Measurements from ENCODE around the gene LMO2.
A peak's percentile ranks its signal among the peaks of the same experiment; 100 is the strongest.

LMO2 gene

DNA sequence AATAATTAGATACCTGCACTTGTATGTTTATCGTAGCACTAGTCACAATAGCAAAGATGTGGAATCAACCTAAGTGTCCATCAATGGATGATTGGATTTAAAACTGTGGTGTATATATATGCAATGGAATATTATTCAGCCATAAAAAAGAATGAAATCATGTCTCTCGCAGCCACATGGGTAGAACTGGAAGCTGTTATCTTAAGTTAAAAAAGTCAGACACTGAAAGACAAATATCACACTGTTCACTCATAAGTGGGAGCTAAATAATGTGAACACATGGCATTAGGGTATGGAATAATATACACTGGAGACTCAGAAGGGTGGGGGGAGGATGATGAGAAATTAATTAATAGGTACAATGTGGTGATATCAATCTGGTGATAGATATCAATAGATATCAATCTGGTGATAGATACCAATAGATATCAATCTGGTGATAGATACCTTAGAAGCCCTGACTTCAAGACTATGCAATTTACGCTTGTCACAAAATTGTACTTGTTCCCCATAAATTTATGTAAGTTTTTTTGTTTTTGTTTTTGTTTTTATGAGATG, 2.0 kb downstream of the LMO2 start:
- FAIRE-seq (no peak), DNase-seq (ENCODE audit: insufficient read length, low spot score) (no peak)

DNA sequence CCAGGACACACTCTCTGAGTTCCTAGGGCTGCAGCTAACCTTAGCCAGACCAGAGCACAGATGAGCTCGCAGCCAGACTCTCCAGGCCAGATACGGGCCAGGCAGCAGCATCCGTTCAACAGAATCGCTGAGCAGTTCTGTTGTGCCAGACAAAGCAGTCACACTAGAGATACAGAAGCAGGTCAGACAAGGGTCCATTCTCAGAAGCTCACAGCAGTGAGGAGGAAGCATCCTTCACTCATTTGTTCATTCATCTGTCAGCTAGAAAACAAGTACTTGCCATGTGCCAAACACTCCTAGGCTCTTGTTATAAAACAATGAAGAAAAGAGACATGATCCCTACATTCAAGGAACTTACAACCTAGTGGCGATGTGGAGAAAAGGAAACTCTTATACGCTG, 2.6 kb downstream of the LMO2 start:
- no peak for FAIRE-seq

DNA sequence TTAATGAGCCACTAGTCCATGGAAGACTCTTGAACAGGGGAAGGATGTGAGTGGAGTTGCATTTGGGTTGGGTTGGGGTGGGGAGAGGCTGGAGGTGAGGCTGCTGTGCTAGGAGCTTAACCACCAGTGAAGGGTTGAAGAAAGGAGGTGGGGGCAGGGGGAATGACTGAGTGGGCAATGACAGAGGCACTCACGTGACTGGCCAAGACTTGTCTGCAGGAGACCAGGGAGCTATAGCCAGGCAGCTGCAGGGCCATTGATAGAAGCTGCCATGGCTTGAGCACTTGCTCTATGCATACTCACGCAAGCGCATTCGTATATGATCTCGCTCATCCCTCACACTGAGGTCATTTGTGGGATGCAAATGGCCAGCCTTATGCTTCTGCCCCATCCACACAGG, 4.0 kb downstream of the LMO2 start:
- DNase-seq (ENCODE audit: insufficient read length, low spot score): no peak
- no peak for FAIRE-seq

More for the DNA sequence above, 2.6 kb downstream of the LMO2 start:
- no peak for DNase-seq (ENCODE audit: insufficient read length, low spot score)

DNA sequence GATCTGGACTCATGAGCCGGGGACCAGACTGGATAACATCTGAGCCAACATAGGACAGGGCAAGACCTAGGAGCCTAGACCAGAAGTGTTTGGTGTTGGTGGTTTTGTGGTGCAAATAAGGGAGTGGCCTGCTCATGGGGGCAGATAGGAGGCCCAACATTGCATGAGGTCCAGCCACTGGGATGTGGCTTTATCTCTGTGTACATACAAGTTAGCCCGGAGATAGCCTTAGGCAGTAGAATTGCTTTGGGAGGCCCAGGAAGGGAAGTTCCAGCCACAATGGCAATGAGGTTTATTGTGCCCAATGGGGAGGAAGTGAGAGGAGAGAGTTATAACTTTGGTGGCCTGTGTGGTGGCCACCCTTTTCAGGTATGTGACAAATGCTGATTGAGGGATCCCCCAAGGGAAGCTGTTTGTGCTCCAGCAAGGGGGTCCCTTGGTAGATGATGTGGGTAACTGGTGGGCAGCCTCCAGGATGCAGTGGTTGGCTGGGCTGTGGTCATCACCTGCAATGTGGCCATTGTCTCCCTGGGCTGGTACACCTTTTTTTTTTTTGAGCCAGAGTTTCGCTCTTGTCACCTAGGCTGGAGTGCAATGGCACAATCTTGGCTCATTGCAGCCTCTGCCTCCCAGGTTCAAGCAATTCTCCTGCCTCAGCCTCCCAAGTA, 6.4 kb downstream of the LMO2 start:
- DNase-seq (ENCODE audit: insufficient read length, low spot score): no peak
- FAIRE-seq: no peak

DNA sequence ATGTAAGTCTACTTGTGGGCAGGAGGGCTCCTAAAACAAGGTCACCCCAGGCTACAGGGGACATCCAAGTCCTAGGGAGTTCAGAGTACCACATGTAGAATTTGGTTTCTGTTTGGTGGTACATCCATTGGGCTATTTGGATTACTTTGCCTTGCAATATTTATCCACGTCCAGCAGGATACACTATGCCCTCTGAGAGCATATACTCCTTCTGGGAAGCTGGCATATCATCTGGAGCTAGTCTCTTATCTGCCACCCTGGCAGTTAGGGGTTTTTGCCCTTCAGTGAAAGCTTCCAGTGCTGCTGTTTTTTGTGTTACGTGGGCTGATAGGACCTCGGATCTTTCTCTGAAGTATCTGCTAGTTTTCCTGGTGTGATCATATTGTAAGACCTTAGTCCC, 7.3 kb downstream of the LMO2 start:
- no peak for DNase-seq (ENCODE audit: insufficient read length, low spot score)
- FAIRE-seq: no peak

DNA sequence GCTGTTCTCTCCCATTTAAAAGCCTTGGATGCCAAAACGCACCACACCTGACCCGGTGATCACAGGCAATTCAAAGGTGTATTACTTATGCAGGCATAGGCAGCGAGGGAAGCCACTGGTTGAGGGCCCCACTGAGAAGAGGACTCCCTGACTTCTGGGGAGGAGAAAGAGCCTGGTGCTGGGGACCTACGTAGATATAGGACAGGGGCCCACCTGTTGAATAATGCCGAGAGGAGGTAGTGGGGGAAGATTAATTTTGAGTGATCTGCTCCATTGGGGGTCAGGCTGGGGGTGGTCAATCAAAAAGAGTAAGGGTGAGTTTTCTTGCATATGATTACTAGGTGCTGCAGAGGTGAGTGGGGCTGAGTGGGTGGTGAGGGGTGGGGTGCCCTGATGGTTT, 7.8 kb downstream of the LMO2 start:
- FAIRE-seq (no peak), DNase-seq (ENCODE audit: insufficient read length, low spot score) (no peak)

DNA sequence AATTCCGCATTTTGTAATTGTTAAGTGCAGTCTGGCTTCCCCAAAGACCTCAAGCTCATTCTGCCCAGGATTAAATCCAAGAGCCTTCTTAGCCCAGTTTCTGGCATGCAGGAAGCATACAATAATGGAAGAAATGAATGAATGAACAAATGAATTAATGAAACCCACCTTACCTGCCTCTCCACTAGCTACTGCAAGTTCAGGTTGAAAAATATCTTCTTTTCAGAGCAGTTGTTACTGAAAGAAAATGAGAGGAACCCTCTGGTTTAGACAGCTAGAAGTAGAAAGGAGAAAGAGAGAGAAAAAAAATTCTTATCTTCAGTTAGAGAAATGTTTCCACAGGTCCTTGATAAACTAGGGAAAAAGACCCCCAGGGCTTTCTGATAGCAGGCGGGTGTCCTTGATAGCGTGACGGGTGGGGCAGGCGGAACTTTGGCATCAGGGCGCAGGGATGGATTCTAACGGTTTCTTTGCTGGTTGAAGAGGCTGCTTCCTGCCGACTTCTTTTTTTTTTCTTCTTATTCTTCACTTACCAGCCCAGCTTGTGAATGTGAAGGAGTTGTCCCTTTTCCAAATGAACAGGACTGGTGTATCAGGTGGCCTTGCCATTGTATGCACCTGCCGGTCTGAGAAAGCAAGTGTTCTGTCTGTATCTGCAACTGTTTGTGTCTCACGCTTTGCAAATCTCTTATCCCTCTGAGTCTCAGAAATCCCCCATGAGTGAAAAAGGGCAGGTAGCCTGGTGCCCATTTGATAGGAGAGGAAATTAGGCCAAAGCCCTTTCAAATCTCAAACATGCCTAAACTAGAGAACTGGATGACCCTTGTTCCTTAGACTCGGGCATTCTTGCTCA, 10.0 kb downstream of the LMO2 start:
- FAIRE-seq: no peak
- DNase-seq (ENCODE audit: insufficient read length, low spot score): no peak

DNA sequence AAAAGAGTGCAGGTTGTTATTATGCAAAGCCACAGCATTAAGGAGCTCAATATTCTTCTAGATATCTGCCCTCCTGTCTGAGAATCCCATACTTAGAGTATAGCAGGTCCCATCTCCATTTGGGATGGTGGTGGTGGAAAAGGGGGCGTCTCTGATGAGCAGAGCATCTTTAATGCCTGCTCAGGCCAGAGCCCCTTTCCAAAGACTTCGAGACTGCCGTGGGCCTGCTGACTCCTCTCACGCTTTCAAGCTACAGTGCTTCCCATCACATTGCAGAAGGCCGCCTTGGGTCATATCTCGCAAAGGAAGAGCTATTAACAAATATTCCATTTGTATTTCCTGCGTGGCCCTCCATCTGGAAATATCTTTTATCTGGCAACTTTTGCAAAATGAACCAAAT, 10.9 kb downstream of the LMO2 start:
- no peak for FAIRE-seq
- DNase-seq (ENCODE audit: insufficient read length, low spot score): no peak

DNA sequence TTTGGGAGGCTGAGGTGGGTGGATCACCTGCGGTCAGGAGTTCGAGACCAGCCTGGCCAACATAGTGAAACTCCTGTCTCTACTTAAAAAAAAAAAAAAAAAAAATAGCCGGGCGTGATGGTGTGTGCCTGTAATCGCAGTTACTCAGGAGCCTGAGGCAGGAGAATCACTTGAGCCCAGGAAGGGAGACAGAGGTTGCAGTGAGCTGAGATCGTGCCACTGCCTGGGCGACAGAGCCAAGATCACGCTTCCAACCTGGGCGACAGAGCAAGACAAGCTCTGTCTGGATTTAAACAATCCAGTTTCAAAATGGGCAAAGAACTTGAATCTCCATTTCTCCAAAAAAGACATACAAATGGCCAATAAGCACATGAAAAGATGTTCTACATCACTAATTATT, 12.5 kb downstream of the LMO2 start:
- DNase-seq (ENCODE audit: insufficient read length, low spot score) (no peak), FAIRE-seq (no peak)

DNA sequence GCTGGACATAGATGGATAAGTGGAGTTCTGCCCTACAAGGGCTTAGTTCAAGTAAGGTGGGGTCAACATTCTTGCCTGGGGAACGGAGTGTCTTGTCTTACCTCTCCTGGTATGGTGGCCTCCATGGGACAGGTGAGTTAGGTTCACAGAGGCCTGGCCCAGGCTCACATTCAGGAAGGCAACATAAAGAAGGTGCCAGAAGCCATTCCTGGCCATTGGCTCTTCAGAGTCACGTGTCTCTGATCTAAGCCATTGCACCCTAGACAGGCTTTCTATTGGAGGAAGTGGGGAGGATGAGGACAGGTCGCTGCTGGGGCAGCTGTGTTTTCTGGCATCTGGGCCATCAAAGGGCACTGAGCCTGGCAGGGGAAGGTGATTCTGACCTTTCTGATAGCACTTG, 14.8 kb downstream of the LMO2 start:
- DNase-seq (ENCODE audit: insufficient read length, low spot score): no peak
- FAIRE-seq: no peak

DNA sequence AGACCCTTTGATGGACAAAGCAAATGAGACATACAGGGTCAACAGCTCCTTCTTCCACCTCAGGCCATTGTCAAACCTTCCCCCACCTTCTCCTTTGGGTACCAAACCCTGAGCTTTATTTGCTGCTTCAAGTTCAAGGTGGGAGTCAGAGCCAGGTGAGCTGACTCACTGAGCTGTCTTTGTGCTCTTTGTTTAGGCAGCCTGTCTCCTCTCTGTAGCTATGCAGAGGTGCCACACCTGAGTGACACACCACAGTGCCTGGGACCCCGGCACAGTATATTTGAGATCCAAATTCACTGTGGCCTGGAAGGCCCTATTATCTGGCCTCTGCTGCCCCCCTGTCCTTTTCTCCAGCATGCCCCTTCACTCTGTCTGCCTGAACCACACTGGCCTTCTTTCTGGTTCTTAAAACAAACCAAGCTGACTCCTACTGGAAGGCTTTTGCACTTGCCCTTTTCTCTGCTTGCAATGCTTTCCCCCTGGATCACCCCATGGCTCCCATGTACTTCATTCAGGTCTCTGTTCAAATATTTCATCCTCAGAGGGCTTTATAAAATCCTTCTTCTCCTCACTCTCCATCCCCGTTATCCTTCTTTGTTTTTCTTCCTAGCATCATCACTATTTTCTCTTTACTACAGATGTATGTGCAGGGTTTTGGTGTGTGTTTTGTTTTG, 16.1 kb downstream of the LMO2 start:
- no peak for FAIRE-seq
- DNase-seq (ENCODE audit: insufficient read length, low spot score): no peak

DNA sequence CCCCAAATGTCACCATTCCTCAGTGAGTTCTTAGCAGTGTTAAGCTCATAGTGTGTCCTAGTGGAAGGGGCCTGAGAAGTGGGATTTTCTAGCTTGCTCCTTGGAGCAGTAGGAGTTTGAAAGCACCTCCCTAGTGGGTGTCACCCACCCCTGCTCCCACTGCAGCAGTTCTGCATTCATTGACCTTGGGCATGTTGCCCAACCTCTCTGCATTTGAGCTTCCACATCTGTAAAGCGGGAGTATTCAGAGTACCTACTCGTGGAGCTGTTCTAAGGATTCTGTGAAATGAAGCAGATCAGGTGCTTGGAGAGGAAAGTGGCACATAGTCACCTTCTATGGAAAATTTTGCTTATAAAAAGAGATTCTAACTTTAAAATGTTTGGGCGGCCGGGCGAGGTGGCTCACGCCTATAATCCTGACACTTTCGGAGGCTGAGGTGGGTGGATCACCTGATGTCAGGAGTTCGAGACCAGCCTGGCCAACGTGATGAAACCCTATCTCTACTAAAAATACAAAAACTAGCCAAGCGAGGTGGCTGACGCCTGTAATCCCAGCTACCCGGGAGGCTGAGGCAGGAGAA, 16.9 kb downstream of the LMO2 start:
- no peak for FAIRE-seq
- DNase-seq (ENCODE audit: insufficient read length, low spot score): no peak

DNA sequence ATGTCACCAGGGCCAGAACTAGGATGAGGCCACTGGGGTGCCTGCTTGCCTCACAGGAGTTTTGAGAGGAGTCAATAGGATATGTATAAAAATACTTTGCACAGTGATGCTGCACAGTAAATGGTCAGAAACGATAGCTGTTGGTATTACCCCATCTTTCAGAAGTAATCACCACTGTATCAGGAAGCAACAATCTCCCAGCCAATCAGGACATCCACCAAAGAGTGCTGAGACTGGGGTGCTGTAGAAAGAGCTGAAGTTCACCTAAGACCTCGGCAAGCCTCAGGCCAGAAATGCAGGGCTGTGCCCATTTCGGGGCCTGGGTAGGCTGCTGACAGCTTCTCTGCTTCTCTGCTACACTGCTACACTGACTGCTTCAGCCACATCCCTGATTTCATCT, 17.4 kb downstream of the LMO2 start:
- DNase-seq (ENCODE audit: insufficient read length, low spot score): no peak
- FAIRE-seq: no peak

DNA sequence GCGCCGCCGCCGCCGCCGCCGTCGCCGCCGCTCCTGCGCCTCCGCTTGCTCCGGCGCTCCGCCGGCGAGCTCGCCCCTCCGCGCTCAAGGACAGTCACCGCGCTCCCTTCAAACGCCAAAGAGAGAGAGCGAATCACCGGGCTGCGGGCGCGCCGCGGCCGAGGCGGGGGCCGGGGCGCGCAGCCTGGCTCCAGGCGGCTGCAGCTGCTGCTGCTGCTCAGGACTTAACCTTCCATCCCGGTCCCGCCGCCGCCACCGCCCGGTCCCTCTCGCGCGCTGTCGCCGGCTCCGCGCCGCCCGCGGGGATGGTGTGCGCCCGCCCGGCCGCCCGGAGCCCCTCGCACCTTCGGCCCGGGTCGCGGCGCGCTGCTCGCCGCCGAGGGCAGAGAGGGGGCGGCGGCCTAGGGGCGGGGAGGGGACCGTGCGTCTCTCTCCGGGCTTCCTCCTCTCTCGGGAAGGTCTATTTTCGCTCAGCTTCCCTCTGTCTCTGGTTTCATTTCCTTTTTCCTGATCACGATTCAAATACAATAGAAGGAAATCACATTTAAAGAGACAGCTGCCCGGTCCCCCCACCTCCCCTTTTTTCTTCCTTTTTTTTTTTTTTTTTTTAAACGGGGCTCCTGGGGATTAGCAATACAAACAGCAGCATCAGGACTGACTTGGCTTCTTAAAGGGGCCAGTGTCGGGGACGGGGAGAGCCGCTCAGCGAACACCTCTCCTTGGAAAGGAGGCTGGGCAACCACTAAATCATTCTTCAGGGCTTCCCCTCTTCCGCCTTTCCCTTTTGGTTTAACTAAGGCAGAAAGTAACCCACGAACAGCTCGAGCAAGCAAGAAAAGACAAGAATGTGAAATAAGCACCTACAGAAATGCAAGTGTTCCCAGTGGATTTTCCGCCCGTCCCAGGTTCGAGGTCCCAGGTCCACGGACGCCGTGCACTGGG, 22.1 kb downstream of the LMO2 start:
- DNase-seq (ENCODE audit: insufficient read length, low spot score): peak; percentile 57
- peak; percentile 62 for FAIRE-seq

DNA sequence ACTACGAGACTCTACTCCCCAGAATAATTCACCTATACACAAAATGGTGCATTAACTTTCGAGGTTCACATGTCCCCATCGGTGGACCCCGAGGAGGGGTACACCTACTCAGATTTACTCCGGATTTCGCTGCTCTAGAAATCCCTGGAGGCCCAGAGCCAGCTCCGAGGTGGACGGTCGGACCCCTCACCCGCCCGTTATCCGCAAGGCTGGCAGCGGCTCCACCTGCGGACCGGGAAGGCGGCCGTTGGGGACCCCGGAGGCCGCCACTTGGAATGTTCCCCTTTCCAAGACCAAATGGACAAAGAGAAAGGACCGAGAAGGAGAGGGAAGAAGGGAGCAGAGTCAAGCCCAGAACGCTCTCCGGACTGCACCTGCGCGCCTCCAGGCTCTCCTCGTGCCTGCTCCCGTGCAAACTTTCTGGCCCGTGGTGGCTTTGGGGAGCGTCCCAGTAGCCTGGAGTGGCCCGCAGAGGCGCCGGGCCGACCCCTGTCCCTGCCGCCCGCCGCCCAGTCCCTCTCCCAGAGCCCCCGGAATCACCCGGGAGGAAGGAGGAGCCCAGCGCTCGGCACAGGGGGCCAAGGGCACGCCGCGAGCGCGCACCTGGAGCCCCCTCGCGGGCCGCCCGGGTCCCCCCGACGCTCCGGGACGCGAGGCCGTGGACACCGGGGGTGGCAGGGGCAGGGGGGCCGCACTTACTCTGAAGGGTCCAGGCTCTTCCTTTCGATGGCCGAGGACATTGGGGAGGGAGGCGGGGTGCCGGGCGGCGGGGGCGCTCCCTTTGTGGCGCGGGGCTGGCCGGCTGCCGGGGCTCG, 23.0 kb downstream of the LMO2 start:
- FAIRE-seq (no peak), DNase-seq (ENCODE audit: insufficient read length, low spot score) (no peak)

DNA sequence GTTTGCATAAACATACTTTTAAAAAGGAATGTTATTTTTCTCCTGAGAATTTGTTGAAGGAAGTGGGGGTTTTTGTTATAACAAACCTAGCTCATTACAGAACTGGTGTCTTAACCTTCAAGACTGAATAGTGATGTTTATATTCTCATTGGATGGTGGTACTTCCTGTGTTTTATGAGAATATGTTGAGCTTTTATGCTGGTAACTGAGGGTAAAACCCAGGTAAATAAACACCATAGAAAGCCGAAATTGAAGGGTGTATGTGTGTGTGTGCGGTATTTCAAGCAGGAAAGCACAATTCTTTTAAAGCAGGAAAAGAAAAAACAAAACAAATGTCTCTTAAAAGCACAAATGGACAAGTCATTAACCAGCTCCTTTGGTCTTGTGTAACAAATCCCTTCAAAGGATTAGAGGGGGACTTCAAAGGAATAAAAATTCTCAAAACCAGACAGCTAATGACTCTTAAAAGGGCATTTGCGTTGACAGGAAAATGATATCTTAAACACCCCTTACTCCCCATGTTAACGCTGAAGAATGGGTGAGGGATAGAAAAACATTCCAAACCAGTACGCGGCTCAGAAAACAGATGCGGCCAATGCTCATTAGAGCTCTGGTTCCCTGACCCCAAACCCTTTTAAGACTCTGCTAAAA, 23.8 kb downstream of the LMO2 start:
- FAIRE-seq: peak; percentile 52

DNA sequence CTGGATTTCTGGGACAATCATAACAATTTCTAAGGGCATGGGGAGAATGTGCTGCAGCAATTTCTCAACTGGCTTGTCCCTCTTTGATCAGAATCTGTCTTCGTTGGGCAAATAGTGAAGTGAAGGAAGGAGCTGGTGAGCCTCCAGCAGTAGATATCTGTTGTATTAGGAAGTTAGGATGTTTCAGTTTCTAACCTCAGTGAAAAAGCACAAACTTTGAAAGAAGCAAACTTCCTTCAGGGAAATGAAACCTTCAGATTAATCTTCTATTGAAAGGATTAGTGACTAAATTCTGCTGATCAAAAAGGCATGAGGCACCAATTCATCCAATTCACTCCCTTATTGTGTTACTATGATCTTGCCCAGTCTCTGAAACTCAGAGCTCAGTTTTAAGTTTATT, 24.3 kb downstream of the LMO2 start:
- DNase-seq (ENCODE audit: insufficient read length, low spot score) (no peak), FAIRE-seq (peak; percentile 28)

More for the DNA sequence above, 23.8 kb downstream of the LMO2 start:
- DNase-seq (ENCODE audit: insufficient read length, low spot score): no peak

DNA sequence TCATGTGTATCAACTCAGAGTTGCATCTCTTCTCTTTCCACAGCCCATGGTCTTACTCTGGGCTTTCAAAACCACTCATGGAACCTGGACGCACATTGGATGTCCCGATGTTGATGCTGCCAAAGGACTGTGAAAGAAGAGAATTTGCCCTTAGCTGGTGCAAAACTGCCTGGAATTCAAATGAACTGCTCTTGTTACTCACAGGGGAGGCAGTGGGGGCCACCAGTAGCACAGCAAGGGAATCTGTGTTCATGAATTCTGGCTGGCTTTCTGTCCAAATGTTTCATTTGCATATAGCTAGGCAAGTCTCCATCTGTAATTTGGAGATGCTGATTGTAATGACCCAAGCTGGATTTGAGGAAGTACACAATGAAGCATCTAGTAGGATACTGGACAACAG, 24.9 kb downstream of the LMO2 start:
- DNase-seq (ENCODE audit: insufficient read length, low spot score) (no peak), FAIRE-seq (no peak)

DNA sequence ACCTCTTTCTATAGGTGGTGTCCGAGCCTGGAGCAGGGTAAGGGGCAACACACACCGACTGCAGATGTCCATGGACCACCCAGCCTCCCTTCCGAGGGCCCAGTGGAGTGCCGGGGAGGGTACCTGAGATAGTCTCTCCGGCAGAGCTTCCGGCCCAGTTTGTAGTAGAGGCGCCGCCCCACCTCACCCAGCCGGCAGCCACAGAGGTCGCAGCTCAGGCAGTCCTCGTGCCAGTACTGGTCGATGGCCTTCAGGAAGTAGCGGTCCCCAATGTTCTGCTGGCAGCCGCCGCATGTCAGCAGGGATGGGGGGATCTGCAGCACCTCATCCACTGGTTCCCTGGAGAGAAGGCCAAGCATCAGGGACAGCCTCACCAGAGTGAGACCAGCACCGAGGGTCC, 27.4 kb downstream of the LMO2 start:
- FAIRE-seq: no peak

More for the DNA sequence above, 27.4 kb downstream of the LMO2 start:
- no peak for DNase-seq (ENCODE audit: insufficient read length, low spot score)
